Measurements from ENCODE around the gene GNL3L. TPM values are rescaled to one million over a fixed set of nuclear protein-coding genes. Genes with fewer than 3 reads are reported as not detected.
"Not testable (repeated sequence)": the region's sequence is repeated elsewhere in the genome, so short reads cannot be mapped to it uniquely, and the experiment has no call there.

The GNL3L gene
- total RNA-seq, 4 donors from 2014 or later, result 31.0 to 47.2 (median 38.2) TPM

GRCh38 chrX:54570332-54570731, 40.3 kb downstream of the GNL3L start:
- Histone ChIP-seq H3K4me3 (no peak overlapping the region), H3K4me1 (no peaks in the 10 kb centered on the region), H3K9me3 (no peaks in the 10 kb centered on the region), H3K27me3 (no peaks in the 10 kb centered on the region), H3K36me3 (no peaks in the 10 kb centered on the region), H3K27ac (no peak overlapping the region)
- TF ChIP-seq POLR2A (IDR thresholded peaks at IDR 0.05), result no peak
- no peak for TF ChIP-seq CTCF (IDR thresholded peaks at IDR 0.05)
- no peak for DNase-seq

GRCh38 chrX:54572641-54573040, 42.6 kb downstream of the GNL3L start:
- H3K36me3 ChIP-seq, H3K4me1 ChIP-seq, H3K27ac ChIP-seq, DNase-seq, H3K9me3 ChIP-seq, H3K4me3 ChIP-seq, H3K27me3 ChIP-seq: not testable (repeated sequence)

GRCh38 chrX:54597728-54598127, 67.7 kb downstream of the GNL3L start:
- H3K36me3 ChIP-seq, result no peaks in the 10 kb centered on the region
- no peak for TF ChIP-seq CTCF (IDR thresholded peaks at IDR 0.05)
- no peak for TF ChIP-seq POLR2A (IDR thresholded peaks at IDR 0.05)
- no peak overlapping the region for H3K4me3 ChIP-seq
- H3K27ac ChIP-seq, result no peak overlapping the region
- H3K9me3 ChIP-seq, result no peaks in the 10 kb centered on the region
- no peaks in the 10 kb centered on the region for H3K27me3 ChIP-seq
- H3K4me1 ChIP-seq, result no peaks in the 10 kb centered on the region
- DNase-seq, result no peak

- H3K4me1 ChIP-seq, result no peaks in the 10 kb centered on the region
- no peak for DNase-seq
- no peak overlapping the region for H3K4me3 ChIP-seq
- no peaks in the 10 kb centered on the region for H3K27me3 ChIP-seq
- H3K9me3 ChIP-seq, result no peaks in the 10 kb centered on the region
- no peaks in the 10 kb centered on the region for H3K36me3 ChIP-seq
- no peak for TF ChIP-seq CTCF (IDR thresholded peaks at IDR 0.05)
- no peak for TF ChIP-seq POLR2A (IDR thresholded peaks at IDR 0.05)
- H3K27ac ChIP-seq, result no peak overlapping the region
Measured at GRCh38 chrX:54602563-54602962, 72.5 kb downstream of the GNL3L start.

Other genes starting within 250 kb of the GNL3L start
- under 1 TPM; 0.18 to 0.83 (median 0.53) TPM for gene WNK3, start 172.2 kb upstream of the GNL3L start, total RNA-seq
- gene TSR2, start 89.8 kb upstream of the GNL3L start, total RNA-seq, result 10 to 100 TPM in 3 of 4 donors, 1 to 10 TPM in 1; 7.9 to 38.8 (median 15.0) TPM
- gene FGD1, start 34.0 kb upstream of the GNL3L start, total RNA-seq, result 1 to 10 TPM in 3 of 4 donors, under 1 TPM in 1; 0.88 to 9.9 (median 4.7) TPM